ENCODE data around the gene ATAD3A.
"Not testable (repeated sequence)": the region's sequence is repeated elsewhere in the genome, so short reads cannot be mapped to it uniquely, and the experiment has no call there.

DNA sequence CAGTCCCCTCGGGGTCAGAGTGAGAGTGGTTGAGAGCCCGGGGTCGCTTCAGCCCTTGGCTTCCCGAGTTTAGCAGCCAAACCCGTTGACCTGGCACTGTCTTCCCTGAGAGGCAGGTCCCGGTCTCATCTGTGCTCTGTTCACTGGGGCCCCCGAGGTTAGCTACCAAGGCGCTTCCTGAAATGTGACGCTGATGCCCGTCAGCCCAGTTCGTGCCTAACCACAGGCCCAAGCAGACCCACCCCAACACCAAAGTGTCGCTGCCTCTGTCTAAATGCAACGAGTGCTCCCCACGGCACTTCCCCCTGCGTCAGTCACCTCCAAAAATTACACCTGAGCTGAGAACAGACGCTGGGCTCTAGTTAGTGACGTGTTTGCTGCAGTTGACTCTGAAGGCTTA is 36.0 kb upstream of the ATAD3A start:
- TF ChIP-seq, protein P1, sequence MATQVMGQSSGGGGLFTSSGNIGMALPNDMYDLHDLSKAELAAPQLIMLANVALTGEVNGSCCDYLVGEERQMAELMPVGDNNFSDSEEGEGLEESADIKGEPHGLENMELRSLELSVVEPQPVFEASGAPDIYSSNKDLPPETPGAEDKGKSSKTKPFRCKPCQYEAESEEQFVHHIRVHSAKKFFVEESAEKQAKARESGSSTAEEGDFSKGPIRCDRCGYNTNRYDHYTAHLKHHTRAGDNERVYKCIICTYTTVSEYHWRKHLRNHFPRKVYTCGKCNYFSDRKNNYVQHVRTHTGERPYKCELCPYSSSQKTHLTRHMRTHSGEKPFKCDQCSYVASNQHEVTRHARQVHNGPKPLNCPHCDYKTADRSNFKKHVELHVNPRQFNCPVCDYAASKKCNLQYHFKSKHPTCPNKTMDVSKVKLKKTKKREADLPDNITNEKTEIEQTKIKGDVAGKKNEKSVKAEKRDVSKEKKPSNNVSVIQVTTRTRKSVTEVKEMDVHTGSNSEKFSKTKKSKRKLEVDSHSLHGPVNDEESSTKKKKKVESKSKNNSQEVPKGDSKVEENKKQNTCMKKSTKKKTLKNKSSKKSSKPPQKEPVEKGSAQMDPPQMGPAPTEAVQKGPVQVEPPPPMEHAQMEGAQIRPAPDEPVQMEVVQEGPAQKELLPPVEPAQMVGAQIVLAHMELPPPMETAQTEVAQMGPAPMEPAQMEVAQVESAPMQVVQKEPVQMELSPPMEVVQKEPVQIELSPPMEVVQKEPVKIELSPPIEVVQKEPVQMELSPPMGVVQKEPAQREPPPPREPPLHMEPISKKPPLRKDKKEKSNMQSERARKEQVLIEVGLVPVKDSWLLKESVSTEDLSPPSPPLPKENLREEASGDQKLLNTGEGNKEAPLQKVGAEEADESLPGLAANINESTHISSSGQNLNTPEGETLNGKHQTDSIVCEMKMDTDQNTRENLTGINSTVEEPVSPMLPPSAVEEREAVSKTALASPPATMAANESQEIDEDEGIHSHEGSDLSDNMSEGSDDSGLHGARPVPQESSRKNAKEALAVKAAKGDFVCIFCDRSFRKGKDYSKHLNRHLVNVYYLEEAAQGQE (IDR thresholded peaks at IDR 0.05; ENCODE audit: unreplicated experiment), result not testable (repeated sequence)
- TF ChIP-seq, protein P2, sequence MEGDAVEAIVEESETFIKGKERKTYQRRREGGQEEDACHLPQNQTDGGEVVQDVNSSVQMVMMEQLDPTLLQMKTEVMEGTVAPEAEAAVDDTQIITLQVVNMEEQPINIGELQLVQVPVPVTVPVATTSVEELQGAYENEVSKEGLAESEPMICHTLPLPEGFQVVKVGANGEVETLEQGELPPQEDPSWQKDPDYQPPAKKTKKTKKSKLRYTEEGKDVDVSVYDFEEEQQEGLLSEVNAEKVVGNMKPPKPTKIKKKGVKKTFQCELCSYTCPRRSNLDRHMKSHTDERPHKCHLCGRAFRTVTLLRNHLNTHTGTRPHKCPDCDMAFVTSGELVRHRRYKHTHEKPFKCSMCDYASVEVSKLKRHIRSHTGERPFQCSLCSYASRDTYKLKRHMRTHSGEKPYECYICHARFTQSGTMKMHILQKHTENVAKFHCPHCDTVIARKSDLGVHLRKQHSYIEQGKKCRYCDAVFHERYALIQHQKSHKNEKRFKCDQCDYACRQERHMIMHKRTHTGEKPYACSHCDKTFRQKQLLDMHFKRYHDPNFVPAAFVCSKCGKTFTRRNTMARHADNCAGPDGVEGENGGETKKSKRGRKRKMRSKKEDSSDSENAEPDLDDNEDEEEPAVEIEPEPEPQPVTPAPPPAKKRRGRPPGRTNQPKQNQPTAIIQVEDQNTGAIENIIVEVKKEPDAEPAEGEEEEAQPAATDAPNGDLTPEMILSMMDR (conservative IDR thresholded peaks at IDR 0.05; ENCODE audit: low read depth in 2 of 2), result not testable (repeated sequence)
- TF ChIP-seq EZH2 (IDR thresholded peaks at IDR 0.05; ENCODE audit: low read depth, unreplicated experiment); POLR2AphosphoS5 (IDR thresholded peaks at IDR 0.05; ENCODE audit: low read depth); ZNF331 (CRISPR knock-in tag; IDR thresholded peaks at IDR 0.05; ENCODE audit: low read depth): not testable (repeated sequence)

Measured in GM23338 (cell line).